GM04504 (cell line): ENCODE results near the gene MYT1.

Experiments
- DNase-seq: peaks from one replicate; pipeline ENCODE4 v3.0.0-alpha.2; 2012; ENCODE audit warnings: low read depth

Gene MYT1

DNA sequence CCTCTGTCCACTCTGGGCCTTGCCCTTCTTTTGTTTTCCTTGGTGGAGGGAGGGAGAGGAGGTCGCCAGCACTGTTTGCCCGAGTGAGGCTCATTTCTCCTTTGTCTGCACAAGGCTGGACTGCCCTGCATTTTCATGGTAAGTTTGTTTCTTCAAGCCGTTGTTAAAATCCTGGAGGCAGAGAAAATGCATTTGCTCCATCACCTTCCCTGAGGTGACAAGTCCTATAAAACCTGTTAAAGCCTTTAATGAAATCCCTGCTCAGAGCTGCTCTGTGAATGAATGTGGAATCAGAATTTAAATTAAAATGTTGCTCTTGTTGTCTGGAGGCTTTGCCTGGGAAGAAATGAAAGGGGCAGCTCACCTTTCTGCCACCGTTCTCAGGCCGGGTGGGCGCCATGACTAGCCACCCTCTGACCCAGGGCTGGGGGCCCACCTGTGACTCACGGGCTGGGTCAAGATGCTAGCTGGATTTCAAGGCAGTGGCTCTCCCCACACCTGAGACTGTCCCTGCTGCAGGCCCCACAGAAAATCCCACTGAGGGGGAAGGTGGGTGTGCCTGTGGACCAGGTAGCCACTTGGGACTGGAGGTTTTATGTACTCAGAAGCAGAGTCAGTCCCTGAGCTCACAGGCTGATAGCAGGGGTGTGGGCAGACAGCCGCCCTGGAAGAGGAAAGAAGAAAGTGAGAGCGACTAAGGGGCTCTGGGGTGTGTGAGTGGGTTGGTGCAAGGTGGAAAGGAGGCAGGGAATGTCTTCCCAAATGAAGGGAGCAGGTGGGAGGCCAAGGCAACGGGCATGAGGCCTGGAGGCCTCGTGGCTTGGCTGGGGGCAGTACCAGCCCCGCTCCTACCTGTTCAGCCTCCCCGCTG, 24.0 kb upstream of the MYT1 start:
- no peak for DNase-seq

DNA sequence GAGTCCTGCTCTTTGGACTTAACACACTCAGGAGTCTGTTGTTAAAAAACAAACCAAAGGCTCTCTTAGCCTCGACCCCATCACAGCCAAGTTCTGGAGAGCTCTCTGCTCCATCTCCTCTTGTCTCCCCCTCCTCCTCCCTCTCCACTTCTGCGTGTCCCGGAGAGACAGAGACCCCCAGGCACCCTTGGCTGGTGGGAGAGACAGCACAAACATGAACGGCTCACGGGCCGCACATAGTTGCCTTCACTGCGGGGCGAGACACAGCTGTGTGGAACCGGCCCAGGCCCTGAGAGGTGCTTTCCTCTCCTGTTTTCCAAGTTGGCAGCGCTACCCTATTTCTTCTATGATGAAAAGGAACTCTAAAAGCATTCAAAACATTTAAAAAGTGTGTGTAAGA, 23.3 kb upstream of the MYT1 start:
- DNase-seq: no peak

DNA sequence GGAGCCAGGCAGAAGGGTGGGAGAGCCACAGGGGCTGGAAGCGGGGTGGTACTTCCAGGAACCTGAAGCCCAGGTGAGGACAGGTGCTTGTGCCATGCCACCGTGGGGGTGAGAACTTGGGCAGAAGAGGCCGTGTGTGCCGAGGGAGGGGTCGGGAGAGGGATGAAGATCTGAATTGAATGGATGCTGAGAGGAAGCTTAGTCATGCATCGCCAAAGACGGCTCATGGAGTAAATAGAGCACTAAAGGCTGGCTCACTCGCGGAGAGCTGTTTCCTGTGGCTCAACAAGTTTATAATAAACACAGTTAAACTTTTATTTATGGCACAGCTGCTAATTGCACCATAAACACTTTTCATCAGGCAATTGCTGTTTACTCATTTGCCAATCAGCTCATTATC, 21.7 kb upstream of the MYT1 start:
- DNase-seq: no peak

DNA sequence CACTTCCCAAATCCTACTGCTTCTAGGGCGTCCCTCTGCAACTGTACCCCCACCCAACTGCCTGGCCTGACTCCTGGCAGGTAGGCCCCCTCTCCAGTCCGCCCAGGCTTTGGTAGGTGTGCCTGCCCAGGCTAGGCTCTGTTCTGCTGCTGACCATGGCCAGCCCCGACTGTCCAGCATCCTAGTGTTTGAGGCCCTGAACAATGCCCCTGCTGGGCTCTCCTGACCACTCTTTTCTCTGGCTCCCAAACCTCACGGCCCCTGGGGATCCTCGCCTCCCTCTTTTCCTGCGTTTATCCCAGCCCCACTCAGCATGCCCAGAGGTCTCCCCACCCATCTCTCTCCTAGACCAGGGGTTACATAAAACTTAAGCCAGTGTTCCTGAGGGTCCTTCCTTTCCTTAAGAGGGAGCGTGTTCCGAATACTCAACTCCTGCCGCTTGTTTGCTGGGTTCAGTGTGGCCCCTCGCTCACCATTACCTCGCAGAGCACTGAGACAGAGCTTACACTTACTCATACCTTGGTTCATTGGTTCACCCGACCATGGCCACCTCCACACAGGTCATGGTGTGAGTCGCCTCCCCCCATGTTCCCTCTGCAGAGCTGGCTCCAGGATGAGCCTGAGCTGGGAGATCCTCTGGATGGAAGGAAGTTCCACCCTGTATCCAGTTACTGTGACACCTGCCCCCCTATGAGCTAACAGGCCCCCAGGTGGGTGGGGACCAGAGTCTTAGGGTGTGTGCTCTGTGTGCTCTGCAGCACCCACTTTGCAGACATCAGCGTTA, 21.0 kb upstream of the MYT1 start:
- no peak for DNase-seq

DNA sequence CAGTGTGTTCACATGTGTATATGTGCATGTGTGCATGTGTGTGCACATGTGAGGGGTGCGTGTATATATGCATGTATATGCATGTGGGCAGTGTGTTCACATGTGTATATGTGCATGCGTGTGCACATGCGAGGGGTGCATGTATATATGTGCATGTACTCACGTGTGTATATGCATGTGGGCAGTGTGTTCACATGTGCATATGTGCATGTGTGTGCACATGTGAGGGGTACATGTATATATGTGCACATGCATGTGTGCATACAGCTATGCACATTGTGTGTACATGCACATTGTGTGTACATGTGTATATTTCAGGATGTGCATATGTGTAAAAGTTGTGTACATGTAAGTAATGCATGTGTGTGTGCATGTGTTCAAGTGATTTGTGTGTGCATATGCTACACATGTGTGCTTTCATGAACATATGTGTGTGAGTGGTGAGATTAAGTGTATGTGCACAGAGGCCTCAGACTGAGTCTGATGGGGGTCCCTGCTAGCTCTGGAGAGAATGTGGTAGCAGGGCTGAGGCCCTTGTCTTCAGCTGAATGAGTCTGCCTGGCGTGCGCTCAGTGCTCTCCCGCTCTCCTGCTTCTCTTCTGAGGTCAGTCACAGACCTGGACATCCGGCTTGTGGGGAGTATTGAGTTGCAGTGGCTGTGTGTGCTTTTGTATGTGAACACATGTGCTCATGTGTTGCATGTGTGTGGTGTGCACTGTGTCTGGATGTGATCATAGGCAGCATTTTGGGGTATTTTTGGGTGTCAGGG, 19.9 kb upstream of the MYT1 start:
- no peak for DNase-seq

DNA sequence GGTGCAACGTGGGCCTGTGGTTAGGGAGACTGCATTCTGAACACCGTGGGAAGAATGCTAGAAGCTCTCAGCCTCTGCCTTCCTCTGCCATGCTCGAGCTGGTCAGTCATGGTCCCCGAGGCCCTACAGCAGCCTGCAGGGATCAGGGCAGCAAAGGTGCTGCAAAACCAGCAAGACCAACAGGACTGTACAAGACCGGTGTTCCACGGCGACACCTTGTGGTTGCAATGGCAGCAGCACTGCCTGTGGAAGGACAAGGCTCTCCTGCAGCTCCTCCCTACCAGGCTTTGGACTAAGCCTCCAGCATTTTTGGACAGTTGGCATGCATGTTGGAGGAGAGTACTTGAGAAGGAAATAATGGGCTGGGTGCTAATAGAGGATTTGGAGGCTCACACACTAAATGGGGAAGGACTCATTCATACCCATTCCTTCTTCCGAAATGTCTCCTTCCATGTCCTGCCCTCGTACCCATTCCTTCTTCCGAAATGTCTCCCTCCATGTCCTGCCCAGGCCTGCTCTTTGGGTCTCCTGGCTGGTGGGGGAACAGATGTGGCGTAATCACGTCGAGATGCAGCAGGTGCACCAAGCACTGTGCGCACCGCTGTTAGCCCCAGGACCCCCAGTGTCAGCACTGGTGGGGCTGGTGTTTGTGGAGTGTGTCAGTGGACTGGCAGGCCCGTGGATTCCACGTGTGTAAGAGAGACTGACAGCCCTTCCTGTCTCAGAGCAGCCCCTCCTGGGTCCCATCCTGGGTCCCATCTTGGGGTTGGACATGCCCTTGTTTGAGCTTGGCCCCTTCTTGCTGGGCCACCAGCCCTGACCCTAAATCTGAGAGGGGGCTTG, 18.6 kb upstream of the MYT1 start:
- DNase-seq: no peak

DNA sequence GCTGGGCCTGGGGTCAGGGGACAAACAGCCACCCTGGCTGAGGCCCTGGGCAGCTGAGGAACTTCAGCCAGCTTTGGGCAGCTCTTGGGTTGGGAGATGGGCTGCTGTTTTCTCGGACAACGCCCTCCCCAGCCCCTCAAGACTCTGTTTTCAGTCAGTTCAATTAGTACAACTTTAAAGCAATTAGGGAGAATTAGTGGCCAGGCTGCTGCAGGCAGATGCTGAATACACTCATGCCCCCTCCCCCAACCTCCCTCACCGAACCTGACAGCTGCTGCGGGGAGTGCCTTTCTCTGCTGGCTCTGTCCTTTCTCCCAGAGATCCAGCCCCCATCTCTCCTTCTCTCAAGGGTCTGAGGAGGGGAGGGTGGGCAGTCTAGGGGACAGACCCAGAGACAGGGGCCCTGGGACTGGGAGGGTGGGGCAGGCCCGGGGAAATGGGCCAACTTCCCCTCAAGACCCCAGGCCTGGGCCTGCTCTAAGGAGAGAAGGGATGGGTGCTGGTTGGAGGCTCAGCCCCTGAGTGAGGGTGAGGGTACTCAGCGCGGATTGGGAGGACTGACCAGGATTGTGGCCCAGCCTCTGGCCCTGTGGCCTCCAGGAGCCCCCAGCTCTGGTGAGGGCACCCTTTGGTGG, 17.8 kb upstream of the MYT1 start:
- DNase-seq: no peak

DNA sequence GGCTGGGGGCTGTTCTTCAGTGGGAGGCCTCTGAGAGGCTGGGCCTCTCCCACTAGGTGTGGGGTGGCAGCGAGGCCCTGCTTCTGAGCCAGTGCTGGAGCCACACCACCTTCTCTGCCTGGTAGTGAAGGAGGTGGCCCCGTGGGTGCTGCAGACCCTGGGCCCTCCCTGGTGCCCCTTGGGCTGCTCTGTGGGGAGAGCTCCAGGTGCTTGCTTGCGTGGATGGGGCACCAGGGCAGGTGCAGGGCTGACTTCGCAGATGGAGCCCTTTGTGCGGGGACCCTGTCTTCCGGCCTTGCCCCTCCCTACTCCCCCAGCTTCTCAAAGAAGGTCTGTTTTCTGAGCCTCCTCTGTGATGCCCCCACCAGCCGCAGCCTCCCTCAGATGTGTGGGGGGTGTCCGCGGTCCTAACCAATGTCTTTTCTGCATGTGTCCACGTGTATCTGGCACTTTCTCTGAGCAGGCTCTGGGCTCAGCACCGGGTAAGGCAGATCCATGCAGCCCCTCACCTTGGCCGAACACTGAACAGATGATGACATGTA, 17.2 kb upstream of the MYT1 start:
- DNase-seq: no peak

DNA sequence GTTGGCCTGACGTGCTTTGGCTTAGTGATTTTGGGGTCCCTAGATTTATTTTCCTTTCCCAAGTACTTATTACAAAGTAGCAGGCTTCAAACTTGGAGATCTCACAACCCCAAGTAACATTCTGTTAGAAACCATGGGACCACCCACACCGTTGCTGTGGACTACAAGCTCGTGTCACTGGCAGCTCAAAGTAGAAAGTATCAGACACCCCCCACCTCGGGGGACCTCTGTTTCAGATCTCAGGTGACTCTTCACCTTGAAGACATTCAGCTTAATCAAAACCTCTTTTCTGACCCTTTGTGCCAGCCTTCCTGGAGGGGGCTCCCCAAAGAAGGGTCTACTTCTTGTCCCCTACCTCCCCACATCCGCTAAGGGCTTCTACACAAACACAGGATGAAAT, 15.7 kb upstream of the MYT1 start:
- no peak for DNase-seq

DNA sequence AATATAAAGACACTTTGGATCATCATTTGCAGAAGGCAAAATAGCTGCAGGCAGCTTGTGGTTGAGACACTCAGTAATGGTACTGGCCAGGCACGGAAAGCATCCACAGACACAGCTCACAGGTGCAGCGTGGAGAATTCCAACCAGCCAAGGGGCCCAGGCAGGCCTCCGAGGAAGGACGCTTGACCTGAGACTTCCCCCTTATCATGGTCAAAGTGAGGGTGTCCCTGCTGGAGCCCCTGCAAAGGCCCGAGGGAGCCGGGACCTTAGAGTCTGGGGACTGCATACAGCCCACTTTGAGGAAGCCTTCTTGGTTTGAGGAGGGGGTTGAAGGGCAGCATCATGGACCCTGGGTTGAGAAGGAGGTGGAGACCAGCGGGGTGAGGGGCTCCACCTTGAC, 15.1 kb upstream of the MYT1 start:
- no peak for DNase-seq

DNA sequence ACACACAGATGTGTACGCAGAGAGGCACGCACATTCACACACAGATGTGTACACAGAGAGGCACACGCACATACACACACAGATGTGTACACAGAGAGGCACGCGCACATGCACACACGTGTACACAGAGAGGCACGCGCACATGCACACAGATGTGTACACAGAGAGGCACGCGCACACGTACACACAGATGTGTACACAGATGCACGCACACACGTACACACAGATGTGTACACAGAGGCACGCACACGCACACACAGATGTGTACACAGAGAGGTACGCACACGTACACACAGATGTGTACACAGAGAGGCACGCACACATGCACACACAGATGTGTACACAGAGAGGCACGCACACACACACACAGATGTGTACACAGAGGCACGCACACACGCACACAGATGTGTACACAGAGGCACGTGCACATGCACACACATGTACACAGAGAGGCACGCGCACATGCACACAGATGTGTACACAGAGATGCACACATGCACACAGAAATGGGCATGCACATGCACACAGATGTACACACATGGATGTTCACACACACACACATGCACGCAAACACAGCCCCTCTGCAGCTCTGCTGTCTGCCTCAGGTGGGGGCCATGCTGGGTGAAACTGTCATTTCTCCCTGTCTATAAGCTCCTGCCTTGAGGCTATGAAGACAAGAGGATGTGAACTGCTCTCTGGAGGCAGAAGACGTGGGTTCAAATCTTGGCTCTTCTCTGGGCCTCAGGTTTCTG, 14.3 kb upstream of the MYT1 start:
- no peak for DNase-seq

DNA sequence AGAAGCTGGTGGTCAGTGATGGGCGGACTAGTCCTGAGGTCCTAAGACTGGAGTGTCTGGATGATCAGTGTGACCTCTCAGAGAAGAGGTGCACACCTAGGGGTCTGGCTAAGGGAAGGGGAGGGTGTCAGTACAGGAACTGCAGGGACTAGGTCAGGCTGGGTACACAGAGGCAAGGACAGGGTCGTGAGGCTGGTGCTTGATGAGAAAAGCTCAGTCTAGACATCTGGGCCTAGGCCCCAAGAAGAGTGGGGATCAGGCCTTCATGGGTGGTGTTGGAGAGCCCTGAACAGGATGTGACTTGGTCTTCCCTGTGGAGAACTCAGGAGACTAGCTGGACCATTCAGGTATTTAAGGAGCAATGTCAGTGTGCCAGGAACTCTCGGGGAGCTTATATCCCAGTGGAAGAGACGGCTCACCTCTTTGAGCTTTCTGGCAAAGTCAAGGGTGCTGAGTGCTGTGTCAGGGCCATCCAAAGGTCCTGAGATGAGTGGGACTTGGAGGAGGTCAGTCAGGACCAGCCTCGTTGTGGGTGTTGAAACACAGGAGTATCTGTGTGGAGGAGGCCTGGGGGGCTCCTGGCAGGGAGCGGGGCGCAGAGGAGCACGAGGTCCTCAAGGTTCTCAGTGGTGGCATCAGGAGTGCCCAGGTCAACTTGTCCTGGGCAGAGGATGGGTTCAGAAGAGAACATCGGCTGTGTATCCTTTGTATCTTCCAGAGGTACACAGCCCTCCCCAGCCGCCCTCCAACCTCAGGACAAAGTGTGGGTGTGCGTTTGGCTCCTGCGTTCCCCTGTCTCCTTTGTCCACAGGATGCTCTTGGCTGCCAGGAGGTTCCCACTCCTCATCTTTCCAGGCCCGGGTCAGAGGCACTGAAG, 13.3 kb upstream of the MYT1 start:
- no peak for DNase-seq

DNA sequence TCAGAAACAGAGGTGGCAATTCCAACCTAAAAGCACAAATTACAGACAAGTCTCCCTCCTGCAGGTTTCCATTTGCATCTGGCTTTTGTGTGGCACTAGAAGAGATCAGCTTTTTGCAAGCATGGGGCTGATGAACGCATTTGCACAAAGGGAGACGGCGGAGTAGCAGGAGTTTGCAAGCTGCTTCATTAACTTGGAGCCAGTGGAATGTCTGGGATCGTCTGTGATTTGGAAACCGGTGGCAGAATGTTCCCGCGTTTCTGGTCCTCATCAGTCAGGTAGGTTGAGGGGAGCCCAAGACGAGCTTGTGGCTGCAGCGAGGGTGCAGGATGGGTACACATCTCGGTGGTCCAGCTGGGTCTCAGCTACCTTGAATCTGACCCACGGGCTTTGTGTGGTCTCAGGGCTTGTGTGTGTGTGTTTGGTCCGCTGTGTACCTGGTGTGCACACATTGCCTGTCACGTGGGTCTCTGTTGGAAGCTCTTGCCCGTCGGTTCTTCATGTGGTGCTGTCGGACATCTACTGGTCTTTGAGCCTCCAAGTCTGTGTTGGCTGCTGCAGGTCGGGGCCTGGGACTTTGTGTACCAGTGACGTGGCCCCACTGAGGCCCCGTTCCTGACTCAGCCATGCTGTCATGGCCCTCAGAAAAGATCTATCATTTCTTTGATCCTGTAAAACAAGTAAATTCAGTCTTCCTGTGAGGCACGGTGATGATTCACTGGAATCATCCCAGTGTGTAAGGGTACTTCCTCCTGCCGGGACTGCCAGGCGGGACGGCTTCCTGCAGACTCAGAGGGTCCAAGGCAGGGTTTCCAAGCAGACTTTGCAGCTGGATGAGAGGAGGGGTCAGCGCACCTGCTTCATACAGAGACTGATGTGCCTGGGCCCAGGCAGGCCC, 12.4 kb upstream of the MYT1 start:
- DNase-seq: no peak

DNA sequence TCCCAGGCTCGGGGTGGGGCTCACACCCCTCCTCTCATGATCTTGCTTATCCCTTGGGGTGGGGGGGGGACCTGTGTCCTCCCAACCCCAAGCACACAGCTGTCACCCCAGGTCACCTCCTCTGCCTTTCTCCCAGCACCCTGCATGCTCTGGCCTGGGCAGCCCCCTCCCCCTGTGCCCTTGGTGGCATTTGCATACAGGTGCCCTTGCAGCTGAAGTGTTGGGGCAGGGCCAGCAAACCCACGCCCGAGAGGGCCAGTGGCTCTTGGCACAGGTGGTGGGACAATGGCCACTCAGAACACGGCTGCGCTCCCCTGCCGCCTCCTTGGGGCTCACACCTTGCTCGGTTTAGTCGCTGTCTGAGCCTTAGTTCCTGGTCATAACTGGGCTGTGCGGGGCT, 11.3 kb upstream of the MYT1 start:
- no peak for DNase-seq

DNA sequence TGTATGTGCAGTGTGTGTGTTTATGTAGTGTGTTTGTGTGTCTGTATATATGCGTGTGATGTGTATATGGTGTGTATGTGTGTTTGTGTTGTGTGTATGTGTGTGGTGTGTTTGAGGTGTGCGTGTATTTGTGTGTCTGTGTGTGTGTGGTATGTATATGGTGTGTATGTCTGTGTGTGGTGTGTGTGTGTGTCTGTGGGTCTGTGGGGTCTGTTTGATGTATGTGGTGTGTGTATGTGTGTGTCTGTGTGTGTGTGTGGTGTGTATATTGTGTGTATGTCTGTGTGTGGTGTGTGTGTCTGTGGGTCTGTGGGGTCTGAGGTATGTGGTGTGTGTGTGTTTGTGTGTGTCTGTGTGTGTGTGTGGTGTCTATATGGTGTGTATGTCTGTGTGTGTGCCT, 10.8 kb upstream of the MYT1 start:
- DNase-seq: no peak

DNA sequence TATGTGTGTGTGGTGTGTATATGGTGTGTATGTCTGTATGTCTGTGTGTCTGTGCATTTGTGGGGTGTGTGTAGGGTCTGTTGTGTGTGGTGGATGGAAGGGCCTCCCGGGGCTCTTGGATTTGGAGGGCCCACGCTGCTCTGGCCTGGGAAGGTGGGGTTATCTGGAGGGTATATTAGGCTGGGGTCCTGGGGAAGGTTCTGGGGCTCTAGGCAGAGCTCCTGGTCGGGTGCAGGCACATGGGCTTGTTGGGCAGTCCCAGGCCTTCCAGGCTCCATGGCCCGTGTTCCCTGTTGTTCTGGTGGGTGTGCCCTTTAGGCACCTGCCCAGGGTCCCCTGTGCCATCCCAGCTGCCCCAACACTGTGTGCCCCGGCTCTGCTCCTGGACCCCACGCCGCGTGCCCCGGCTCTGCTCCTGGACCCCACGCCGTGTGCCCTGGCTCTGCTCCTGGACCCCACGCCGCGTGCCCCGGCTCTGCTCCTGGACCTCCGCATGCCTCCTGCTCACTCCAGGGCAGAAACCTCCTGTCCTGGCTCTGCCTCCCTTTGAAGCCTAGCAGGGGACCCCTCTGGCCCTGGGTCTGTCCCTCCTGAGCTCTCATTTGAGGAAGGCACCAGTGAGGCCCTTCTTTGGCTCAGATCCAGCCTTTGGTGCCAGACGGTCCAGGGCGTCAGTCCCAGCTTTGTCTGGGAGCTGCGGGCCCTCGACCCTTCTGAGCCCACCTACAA, 10.2 kb upstream of the MYT1 start:
- DNase-seq: no peak

DNA sequence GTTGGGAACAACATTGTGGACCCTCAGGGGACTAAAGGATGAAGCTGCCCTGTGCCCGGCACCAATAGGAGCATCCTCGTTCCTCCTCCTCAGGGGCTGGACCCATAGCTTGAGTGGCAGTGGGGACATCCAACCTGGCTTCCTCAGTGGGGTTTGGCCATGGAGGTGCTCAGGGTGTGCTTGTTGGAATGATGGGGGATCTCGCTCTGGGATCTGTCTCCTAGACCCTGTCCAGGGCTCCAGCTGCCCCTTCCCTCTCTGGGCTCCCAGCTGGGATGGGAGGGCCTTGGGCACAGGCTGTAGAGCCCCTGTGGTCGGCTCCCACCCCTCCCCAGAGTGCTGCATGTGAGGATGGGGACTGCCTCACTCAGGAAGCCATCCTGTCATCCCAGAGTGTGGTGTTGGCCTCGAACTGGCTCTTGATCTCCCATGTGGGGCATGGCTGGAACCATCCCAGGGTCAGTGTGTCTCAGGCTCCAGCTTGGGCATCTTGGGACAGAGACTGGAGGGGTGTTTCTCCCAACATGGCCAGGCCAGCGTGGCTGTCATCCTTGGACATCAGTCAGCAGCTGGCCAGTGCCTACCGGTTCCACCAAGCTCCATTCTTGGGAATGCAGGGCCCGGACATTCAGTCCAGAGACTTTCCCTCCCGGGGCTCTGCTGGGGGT, 9.5 kb upstream of the MYT1 start:
- no peak for DNase-seq
